Activated CD4-positive, CD25-positive, alpha-beta regulatory T cell (primary cell): ENCODE results near the gene MAPK9.
"Not testable (repeated sequence)": the region's sequence is repeated elsewhere in the genome, so short reads cannot be mapped to it uniquely, and the experiment has no call there.

Experiments used
- DNase-seq, 4 experiments: peaks; one replicate each; lab custom pipeline; 2025; lab: John Stamatoyannopoulos, UW

The MAPK9 gene

GRCh38 chr5:180326989-180327565 lies 35.2 kb upstream of the MAPK9 start:
- no peak for DNase-seq

DNA sequence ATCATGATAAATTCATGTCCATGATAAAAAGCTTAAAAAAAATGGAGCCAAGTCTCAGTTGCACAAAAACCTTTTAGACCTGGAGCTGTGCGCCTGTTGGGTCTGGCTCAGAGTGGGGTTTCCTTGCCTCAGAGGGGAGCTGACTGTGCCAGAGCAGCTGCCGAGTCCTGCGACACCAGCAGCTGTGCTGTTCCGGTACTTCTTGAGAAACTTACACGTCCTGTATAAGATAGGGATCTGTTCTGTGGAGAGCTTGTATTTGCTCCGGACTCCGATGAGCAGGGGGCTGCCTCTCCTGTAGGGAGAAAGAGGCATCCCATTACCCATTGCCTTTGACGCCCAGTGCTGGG lies 32.7 kb upstream of the MAPK9 start:
- no peak for DNase-seq

- DNase-seq: no peak
These were observed 32.2 kb upstream of the MAPK9 start for GRCh38 chr5:180323941-180324600.

DNA sequence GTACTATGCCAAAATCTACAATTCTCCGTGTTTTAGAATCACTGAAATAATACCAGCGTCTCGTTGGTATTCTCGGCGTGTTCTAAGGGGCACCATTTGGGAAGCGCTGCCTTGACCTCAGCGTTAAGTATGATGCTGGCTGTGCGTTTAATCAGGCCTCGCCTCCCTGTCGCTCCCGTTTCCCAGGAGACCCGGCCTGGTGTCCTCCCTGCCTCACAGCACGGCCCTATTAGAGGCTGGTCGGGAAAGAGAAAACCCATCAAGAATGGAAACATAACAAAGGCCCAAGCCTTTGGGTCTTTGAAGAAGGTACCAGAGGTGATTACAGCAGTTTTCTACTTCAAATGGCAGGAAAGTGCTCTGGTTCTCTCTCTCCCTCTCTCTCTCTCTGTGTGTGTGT lies 31.3 kb upstream of the MAPK9 start:
- no peak for DNase-seq

- DNase-seq: no peak
These were observed 26.7 kb upstream of the MAPK9 start for GRCh38 chr5:180318456-180319089.

- no peak for DNase-seq
These were observed 24.7 kb upstream of the MAPK9 start for GRCh38 chr5:180316586-180316985.

- DNase-seq: peak; percentile 54 to 70 (median 61)
These were observed 23.9 kb upstream of the MAPK9 start for GRCh38 chr5:180315762-180316212.

GRCh38 chr5:180313677-180314505 lies 22.0 kb upstream of the MAPK9 start:
- peak in 3 of 4 experiments; percentile 11 to 47 (median 47) for DNase-seq

- no peak for DNase-seq
These were observed 19.3 kb upstream of the MAPK9 start for GRCh38 chr5:180311216-180311615.

- DNase-seq: no peak
These were observed 14.9 kb upstream of the MAPK9 start for GRCh38 chr5:180306796-180307195.

- DNase-seq: no peak
These were observed 13.6 kb upstream of the MAPK9 start for GRCh38 chr5:180305481-180305880.

- no peak for DNase-seq
These were observed 12.8 kb upstream of the MAPK9 start for GRCh38 chr5:180304431-180305375.

GRCh38 chr5:180304016-180304292 lies 12.1 kb upstream of the MAPK9 start:
- no peak for DNase-seq

DNA sequence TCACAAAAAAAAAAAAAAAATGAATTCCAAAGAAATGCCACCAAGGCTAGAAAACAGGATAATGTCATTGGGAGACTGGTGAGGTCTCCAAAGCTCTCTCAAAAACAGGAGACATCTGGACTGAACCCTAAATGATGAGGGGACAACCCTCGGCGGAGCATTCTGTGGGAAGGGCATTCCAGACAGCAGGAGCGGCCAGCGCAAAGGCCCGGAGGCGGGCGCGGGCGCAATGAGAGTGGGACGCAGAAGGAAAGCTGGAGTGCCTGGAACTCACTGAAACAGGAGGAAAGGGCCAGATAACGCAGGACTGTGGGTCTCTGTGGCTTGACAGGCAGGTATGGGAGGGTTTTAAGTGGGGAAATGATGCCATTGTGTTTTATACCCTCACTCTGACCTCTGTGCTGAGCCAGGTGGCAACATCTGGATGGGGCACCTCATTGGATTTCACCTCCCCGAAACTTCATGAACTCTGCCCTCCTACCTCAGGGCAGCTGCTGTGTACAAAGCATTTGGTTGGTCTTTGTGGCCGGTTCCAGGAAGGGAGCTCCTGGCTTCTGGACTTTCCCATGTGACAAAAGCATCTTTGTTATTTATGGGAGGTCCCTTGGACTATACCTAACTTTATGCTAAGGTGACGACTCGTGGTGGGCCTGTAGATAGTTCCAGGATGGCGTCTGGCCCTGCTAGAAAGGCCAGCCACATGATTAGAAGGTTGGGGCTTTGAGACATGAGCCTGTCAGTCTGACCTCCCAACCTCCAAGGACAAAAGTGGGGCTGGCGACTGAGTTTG lies 11.5 kb upstream of the MAPK9 start:
- DNase-seq: no peak

DNA sequence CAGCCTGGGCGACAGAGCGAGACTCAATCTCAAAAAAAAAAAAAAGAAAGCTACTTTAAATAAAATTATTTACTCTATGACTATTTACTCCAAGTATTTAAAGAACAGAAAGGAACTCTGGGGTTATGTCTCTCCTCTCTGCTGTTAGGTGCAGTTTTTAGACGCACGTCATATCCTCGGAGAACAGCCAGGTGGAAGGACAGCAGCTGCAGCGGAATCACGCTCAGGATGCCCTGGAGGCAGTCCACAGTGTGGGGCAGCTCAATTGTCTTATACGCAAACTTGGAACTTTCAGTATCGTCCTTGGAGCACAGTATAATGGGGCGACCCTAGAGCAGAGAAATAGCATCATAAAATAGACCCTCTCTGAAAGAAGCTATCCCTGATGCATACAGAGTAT lies 10.4 kb upstream of the MAPK9 start:
- DNase-seq: no peak

DNA sequence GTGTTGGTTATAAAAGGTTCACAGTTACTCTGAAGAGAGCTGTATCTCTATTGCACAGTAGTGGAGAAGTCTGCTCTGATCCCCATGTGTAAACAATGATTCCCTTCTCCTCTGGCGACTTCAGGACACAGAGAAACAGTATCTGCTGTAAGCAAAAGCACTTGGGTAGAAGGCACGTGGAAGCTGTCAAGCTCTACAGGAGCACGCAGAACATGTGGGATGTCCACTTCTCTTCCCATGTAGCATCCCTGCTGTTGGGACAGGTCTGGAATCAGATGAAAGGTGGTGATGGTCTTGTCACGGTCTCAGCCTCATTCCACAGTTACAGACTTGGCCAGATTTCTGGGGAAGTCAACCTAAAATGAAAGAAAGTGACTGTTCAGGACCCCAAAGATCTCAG lies 9.4 kb upstream of the MAPK9 start:
- no peak for DNase-seq

DNA sequence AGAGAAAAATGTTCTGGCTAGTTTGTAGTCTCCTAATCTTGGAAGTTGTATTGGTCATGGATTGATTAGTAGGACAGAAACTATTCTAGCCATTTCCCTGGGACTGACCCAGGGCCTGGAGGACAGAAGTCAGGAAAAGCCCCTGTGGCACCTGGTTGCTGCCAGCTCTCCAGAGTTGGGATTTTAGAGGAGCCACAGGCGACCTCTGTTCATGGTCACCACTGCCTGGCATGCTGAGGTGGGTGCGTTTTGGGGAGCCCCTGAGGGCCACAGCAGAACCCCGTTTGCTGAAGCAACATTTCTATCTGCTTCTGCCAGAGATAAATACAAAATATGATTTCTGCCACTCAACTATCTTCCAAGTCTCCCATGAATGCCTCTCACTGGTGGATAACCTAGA lies 7.6 kb upstream of the MAPK9 start:
- DNase-seq: no peak

DNA sequence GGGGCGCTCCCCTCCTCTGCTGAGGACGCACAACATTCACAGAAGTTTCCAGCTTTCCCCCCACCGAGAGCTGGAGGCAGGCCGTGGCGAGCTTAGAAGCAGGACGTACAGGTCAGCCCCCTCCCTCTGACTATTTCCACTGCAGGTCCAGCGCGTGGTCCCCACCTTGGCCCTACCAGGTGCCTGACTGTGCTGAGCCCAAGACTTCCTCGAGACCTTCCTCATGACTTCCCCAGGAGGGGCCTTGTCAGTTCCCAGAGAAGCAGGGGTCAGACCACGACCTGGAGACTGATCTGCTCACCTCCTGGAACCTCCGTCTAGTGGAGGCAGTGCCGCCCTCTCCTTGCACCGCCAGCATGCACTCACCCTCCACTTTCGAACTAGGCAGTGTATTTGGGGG lies 7.1 kb upstream of the MAPK9 start:
- not testable (repeated sequence) for DNase-seq

DNA sequence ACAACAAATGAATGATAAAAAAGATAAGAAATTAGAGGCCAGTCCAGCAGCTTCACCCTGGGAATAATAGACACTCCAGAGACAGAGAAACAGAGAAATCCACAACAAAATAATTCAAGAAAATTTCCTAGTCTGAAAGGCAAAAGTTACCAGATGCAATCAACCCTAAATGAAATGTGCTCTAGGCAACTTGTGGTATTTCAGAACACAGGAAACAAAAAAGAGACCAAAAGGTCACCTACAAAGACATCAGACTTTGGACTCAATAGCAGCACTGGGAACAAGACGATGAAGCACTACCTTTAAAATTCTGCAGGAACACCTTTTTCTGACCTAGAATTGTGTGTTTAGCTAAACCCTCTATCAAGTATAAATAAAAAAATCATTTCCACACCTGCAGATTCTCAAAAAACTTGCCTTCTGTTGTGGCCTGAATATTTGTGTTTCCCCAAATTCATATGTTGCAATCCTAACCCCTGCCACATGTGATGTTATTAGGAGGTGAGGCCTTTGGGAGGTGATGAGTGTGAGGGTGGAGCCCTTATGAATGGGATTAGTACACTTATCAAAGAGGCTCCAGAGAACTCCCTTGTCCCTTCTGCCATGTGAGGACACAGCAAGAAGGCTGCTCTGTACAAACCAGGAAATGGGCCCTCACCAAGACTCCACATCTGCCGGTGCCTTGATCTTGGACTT lies 5.9 kb upstream of the MAPK9 start:
- DNase-seq: no peak

- no peak for DNase-seq
These were observed 4.9 kb upstream of the MAPK9 start for GRCh38 chr5:180296771-180297170.
